BJ (cell line): ENCODE measurements around the gene EGLN2. TPM values are rescaled to one million over a fixed set of nuclear protein-coding genes. Genes with fewer than 3 reads are reported as not detected.

Source experiments
- CTCF ChIA-PET: fragments of 350-600 bp; formaldehyde crosslinking; extraction: SDS; loops from one replicate; lab custom pipeline; 2021; ENCODE audit warnings: antibody characterized with exemption, inconsistent platforms; lab: Yijun Ruan, JAX
- POLR2A ChIA-PET: fragments of 300-600 bp; sonication (Branson Sonifier 250); formaldehyde crosslinking; extraction: SDS; loops from one replicate; lab custom pipeline; 2021; ENCODE audit warnings: antibody characterized with exemption; lab: Charles Lee
- DNase-seq: peaks from one replicate; pipeline ENCODE4 v3.0.0-alpha.2; 2011; ENCODE audit warnings: low read depth
- H3K27me3 ChIP-seq: 2 replicates; pipeline ENCODE4 v1.6.0; 2011; ENCODE audit warnings: low read length; ENCODE audit not compliant: control insufficient read depth, insufficient read depth
- H3K36me3 ChIP-seq: 2 replicates; pipeline ENCODE4 v1.5.1; 2011; ENCODE audit warnings: low read length; ENCODE audit not compliant: control insufficient read depth, insufficient read depth
- H3K4me3 ChIP-seq: 2 replicates; pipeline ENCODE4 v1.5.1; 2011; ENCODE audit warnings: low read depth, mild to moderate bottlenecking, control low read depth, low read length
- CTCF ChIP-seq: IDR thresholded peaks from 2 replicates; pipeline ENCODE4 v1.5.1; 2011; ENCODE audit warnings: low read depth, mild to moderate bottlenecking, control low read depth, inconsistent platforms, low read length, moderate library complexity; ENCODE audit not compliant: insufficient read depth
- polyA plus RNA-seq: library from polyadenylated mRNA; depleted of rRNA; stranded (reverse); fragments of >200 nt; gene quantifications from 2 replicates; pipeline ENCODE4 v1.2.3, GENCODE V29; 2011

The EGLN2 gene
- polyA plus RNA-seq, 1 experiment, result 65.5 TPM

- CTCF ChIA-PET, result interaction anchor here (1.4 kb wide), 2 partner anchors 32 to 52 kb away, joined by 4 read pairs; no protein-coding TSS in a partner anchor
- POLR2A ChIA-PET, result interaction anchor here (0.6 to 1.5 kb wide), 2 partner anchors 23 to 24 kb away, joined by 4 to 7 read pairs; partner anchors contain the start of gene RAB4B
- Histone ChIP-seq H3K4me3 (no peak overlapping the region), H3K36me3 (peaks cover 10% of the 10 kb centered on the region), H3K27me3 (no peaks in the 10 kb centered on the region)
- no peak for TF ChIP-seq CTCF
- DNase-seq, result no peak
Measured at GRCh38 chr19:40754611-40755247, 44.3 kb upstream of the EGLN2 start.

GRCh38 chr19:40755248-40755624 is 43.8 kb upstream of the EGLN2 start:
- ChIA-PET POLR2A (interaction anchor here (0.6 to 1.5 kb wide), 2 partner anchors 23 to 24 kb away, joined by 4 to 7 read pairs; partner anchors contain the start of gene RAB4B), CTCF (interaction anchor here (0.7 to 1.4 kb wide), 2 partner anchors 13 to 32 kb away, joined by 3 to 4 read pairs; no protein-coding TSS in a partner anchor)
- peaks cover 13% of the 10 kb centered on the region for H3K36me3 ChIP-seq
- no peak for TF ChIP-seq CTCF
- H3K4me3 ChIP-seq, result no peak overlapping the region
- no peak for DNase-seq
- H3K27me3 ChIP-seq, result no peaks in the 10 kb centered on the region

- CTCF ChIA-PET, result interaction anchor here (0.6 to 0.7 kb wide), 2 partner anchors 12 to 394 kb away, joined by 3 read pairs; no protein-coding TSS in a partner anchor
- Histone ChIP-seq H3K27me3 (no peaks in the 10 kb centered on the region), H3K36me3 (peaks cover 14% of the 10 kb centered on the region), H3K4me3 (no peak overlapping the region)
- TF ChIP-seq CTCF, result no peak
- POLR2A ChIA-PET, result no interaction called here
- no peak for DNase-seq
Measured at GRCh38 chr19:40755791-40756190, 43.2 kb upstream of the EGLN2 start.

- no peak for DNase-seq
Measured at GRCh38 chr19:40756502-40757110, 42.4 kb upstream of the EGLN2 start.

More at GRCh38 chr19:40756502-40757110, 42.4 kb upstream of the EGLN2 start:
- H3K36me3 ChIP-seq, result peaks cover 18% of the 10 kb centered on the region
- ChIA-PET CTCF (no interaction called here), POLR2A (no interaction called here)
- TF ChIP-seq CTCF, result no peak
- H3K27me3 ChIP-seq, result no peaks in the 10 kb centered on the region
- no peak overlapping the region for H3K4me3 ChIP-seq
